ENCODE measurements around the gene EEF1E1.
"Not testable (repeated sequence)": the region's sequence is repeated elsewhere in the genome, so short reads cannot be mapped to it uniquely, and the experiment has no call there.

The EEF1E1 gene

GRCh38 chr6:8057793-8058192 lies 44.6 kb downstream of the EEF1E1 start:
- H3K4me3 ChIP-seq (replicated peaks in 1 of 2; ENCODE audit: low read depth in 2 of 2, low read length in 2 of 2) = no peak overlapping the region
- no peak for TF ChIP-seq CTCF (IDR thresholded peaks at IDR 0.05; ENCODE audit: low read depth, low read length)
- peak in 1 of 2 donors; percentile 13 for DNase-seq (ENCODE audit: low read depth in 2 of 2)

DNA sequence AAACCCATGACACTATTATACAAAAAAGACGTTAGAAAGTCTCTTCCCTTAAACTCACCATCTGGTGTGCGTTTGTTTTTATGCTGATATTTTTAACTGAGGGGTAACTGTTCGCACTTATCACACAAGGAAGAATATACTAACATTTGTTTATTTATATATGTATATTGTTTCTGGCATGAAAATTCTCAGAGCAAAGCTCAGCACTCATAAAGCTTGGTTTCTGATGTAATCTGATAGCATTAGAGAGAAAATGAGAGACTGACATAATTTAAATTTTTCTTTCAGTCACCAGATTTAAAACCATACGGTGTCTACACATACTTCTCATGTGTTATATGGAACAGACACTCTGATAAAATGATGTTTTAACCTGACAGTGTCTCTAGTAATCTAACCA lies 45.1 kb downstream of the EEF1E1 start:
- TF ChIP-seq CTCF (IDR thresholded peaks at IDR 0.05; ENCODE audit: low read depth, low read length) = no peak
- no peak overlapping the region for H3K4me3 ChIP-seq (replicated peaks in 1 of 2; ENCODE audit: low read depth in 2 of 2, low read length in 2 of 2)
- DNase-seq (ENCODE audit: low read depth in 2 of 2) = no peak

- peak; percentile 33 to 44 for DNase-seq (ENCODE audit: low read depth in 2 of 2)
- no peak for TF ChIP-seq CTCF (IDR thresholded peaks at IDR 0.05; ENCODE audit: low read depth, low read length)
- no peak overlapping the region for H3K4me3 ChIP-seq (replicated peaks in 1 of 2; ENCODE audit: low read depth in 2 of 2, low read length in 2 of 2)
These were observed 48.1 kb downstream of the EEF1E1 start for GRCh38 chr6:8054276-8054675.

GRCh38 chr6:8047541-8048292 lies 54.6 kb downstream of the EEF1E1 start:
- TF ChIP-seq CTCF (IDR thresholded peaks at IDR 0.05; ENCODE audit: low read depth, low read length) = no peak
- no peak overlapping the region for H3K4me3 ChIP-seq (replicated peaks in 1 of 2; ENCODE audit: low read depth in 2 of 2, low read length in 2 of 2)
- peak; percentile 49 to 86 for DNase-seq (ENCODE audit: low read depth in 2 of 2)

- H3K4me3 ChIP-seq (replicated peaks in 1 of 2; ENCODE audit: low read depth in 2 of 2, low read length in 2 of 2); DNase-seq (ENCODE audit: low read depth in 2 of 2): not testable (repeated sequence)
These were observed 56.6 kb downstream of the EEF1E1 start for GRCh38 chr6:8045769-8046168.

GRCh38 chr6:8043221-8043620 lies 59.1 kb downstream of the EEF1E1 start:
- no peak overlapping the region for H3K4me3 ChIP-seq (replicated peaks in 1 of 2; ENCODE audit: low read depth in 2 of 2, low read length in 2 of 2)
- TF ChIP-seq CTCF (IDR thresholded peaks at IDR 0.05; ENCODE audit: low read depth, low read length) = no peak
- no peak for DNase-seq (ENCODE audit: low read depth in 2 of 2)

GRCh38 chr6:8041913-8042583 lies 60.3 kb downstream of the EEF1E1 start:
- no peak for DNase-seq (ENCODE audit: low read depth in 2 of 2)
- H3K4me3 ChIP-seq (replicated peaks in 1 of 2; ENCODE audit: low read depth in 2 of 2, low read length in 2 of 2) = no peak overlapping the region
- TF ChIP-seq CTCF (IDR thresholded peaks at IDR 0.05; ENCODE audit: low read depth, low read length) = no peak

DNA sequence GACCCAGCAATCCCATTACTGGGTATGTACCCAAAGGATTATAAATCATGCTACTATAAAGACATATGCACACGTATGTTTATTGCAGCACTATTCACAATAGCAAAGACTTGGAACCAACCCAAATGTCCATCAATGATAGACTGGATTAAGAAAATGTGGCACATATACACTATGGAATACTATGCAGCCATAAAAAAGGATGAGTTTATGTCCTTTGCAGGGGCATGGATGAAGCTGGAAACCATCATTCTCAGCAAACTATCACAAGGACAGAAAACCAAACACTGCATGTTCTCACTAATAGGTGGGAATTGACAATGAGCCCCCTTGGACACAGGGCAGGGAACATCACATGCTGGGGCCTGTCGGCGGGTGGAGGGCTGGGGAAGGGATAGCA lies 68.2 kb downstream of the EEF1E1 start:
- H3K4me3 ChIP-seq (replicated peaks in 1 of 2; ENCODE audit: low read depth in 2 of 2, low read length in 2 of 2); DNase-seq (ENCODE audit: low read depth in 2 of 2): not testable (repeated sequence)

Measured in cardiac fibroblast (primary cell).